HG02588 (cell line): ENCODE measurements around the gene PPP3CA.
"Not testable (repeated sequence)": the region's sequence is repeated elsewhere in the genome, so short reads cannot be mapped to it uniquely, and the experiment has no call there.

Experiments
- ATAC-seq: cut with Tn5 transposase; IDR thresholded peaks from one replicate; pipeline ENCODE4 v1.9.1; 2021; ENCODE audit warnings: mild to moderate bottlenecking, moderate library complexity; ENCODE audit not compliant: unreplicated experiment

The PPP3CA gene

DNA sequence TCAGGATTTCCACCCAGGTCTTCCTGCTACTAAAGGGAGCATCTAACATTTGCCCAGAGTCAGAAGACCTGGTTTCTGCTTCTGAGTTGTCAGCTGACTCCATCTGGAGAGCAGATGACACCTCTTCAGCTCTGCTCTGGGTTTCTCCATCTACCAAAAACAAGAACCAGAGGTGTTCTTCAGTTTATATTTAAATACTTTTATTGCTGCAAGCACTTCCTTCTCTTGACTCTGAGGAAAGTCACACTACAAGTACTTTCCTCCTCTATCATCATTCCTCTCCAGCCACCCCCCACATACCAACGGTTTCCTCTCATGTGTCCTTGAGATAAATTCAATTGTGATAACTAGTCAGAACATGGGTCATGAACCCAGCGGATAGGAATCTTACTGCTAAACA lies 88.4 kb downstream of the PPP3CA start:
- no peak for ATAC-seq

GRCh38 chr4:101256222-101256621 lies 91.1 kb downstream of the PPP3CA start:
- ATAC-seq, result no peak

DNA sequence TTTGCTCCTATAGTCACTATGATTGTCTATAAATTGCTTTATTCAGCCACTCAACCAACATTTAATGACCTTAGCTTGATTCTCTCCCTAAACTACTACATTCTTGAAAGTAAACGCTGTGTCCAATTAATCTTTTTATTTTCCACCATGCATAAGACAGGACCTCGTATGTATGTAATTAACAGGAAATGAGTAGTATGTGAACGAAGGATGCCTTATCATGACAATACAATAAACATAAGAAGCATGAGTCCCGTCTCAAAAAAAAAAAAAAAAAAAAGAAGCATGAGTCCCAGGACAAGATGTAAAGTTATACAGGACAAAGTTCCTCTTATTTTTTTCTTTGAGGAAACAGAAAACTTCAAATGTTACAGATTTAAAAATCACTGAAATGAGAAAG lies 92.5 kb downstream of the PPP3CA start:
- ATAC-seq, result no peak

DNA sequence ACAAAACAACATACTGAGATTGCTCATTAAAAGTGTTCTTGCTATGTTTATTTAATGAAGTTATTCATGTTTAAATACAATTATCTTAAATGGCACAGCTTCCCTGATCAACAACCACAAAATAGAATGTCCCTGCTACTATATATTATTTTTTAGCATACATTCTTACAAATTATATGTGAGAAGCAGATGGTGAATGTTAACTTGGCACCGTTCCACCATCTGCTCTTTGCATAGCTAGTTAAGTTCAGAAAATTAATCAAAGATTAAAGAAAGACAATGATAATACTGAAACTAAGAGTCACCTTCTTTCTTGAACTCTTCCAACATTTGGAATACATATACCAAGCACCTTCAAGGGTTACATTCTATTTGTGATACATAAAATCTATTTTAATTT lies 94.2 kb downstream of the PPP3CA start:
- ATAC-seq, result no peak

DNA sequence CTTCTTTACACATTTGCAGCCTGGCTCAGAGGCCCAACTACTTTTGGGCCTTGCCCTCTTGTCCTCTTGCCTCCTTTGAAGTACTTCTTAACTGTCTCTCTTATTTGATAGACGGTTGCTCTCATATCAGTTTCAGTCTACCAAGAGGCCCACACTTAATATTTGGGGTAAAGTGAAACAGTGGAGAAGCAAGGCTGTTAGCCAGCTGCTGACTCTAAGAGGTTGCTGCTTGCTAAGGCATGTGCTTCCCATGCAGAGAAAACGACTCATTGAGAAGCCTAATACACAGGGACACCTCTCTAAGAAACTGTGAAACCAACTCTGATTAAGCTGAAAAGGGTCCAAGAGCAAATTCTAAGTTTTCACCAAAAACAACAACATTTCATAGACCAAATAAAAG lies 94.6 kb downstream of the PPP3CA start:
- peak; percentile 51 for ATAC-seq

- ATAC-seq, result no peak
These were observed 96.1 kb downstream of the PPP3CA start for GRCh38 chr4:101251261-101251660.

GRCh38 chr4:101244349-101244748 lies 103.0 kb downstream of the PPP3CA start:
- ATAC-seq, result no peak

DNA sequence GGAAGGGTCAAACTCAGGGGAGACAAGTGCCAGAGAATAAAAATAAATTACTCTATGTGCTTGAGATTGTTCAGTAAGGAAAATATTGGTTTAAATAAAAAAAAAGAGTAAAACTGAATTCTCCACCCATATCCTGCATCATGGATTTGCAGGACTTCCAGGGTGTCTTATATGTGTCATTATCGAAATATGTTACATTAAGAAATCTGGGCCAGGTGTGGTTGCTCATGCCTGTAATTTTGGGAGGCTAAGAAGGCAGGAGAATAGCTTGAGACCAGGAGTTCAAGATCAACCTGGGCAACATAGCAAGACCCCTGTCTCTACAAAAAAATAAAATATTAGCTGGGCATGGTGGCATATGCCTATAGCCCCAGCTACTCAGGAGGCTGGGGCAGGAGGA lies 104.9 kb downstream of the PPP3CA start:
- ATAC-seq, result no peak

- no peak for ATAC-seq
These were observed 107.2 kb downstream of the PPP3CA start for GRCh38 chr4:101240099-101240498.

- ATAC-seq, result no peak
These were observed 107.7 kb downstream of the PPP3CA start for GRCh38 chr4:101239665-101240064.

DNA sequence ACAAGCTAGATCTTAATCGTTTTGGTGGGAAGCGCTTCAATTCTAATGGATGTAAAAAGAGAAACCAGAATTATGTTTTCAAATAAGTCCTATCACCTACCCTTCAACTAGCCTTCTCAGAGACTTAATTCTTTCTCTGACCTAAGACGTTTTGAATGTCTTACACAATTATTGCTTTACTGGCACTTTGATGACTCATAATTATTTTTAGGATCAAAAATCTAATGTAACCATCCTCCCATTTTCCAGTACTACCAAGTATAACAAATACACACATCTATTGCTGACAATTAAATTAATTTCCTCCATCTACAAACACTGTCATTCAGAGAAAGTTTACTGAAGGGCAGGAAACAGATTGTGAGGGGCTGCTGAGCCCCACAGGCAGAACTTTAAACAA lies 108.6 kb downstream of the PPP3CA start:
- no peak for ATAC-seq

GRCh38 chr4:101237773-101238172 lies 109.6 kb downstream of the PPP3CA start:
- ATAC-seq, result no peak

GRCh38 chr4:101236097-101236496 lies 111.2 kb downstream of the PPP3CA start:
- no peak for ATAC-seq

- not testable (repeated sequence) for ATAC-seq
These were observed 113.2 kb downstream of the PPP3CA start for GRCh38 chr4:101234141-101234540.

DNA sequence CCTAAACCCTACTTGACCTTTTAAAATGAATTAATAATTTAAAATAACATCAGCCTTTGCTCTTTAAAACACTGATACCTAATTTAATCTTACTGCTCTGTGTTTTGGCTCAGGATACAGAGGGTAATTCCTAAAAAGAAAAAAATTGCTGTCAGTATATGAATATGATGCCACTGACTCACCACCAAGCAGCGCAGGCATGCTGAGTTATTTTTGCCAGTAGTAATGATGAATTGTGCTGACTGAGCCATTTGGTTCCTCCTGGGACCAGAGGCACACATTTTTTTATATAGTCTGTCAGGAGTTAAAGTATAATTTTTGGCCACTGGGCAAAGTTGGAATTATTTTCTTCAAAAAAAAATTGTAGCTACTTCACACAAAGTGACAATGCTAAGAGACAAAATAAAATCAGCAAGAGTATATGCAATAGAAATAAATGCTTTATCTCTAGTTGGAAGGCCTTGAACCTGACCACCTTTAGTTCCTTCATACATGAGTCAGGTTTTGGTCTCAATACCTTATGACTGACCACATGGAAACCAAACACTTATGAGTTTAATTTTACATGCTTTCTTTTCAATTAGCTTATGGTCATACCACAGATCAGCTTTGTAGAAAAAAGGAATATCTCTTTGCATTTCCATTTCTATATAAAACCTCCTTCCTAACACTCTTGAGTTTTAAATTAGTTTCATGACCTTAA lies 115.1 kb downstream of the PPP3CA start:
- ATAC-seq, result no peak

GRCh38 chr4:101230801-101231426 lies 116.4 kb downstream of the PPP3CA start:
- no peak for ATAC-seq

DNA sequence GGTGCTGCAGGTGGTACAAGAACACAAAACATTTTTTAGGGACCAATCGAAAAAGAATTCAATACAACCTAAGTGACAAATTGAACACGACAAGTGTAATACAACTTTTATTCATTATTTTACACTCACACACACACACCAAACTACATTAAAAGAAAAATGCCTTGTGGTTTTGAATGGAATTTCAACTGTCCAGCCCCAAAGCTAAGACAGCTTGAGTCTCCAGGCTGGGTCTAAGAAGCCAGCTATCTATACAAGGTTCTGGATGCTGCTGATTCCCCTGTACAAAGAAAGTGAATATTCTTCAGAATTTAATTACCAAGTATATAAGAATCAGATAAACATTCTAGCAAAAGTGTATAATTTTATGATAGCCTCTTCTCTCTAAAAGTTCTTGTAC lies 118.2 kb downstream of the PPP3CA start:
- ATAC-seq, result no peak

DNA sequence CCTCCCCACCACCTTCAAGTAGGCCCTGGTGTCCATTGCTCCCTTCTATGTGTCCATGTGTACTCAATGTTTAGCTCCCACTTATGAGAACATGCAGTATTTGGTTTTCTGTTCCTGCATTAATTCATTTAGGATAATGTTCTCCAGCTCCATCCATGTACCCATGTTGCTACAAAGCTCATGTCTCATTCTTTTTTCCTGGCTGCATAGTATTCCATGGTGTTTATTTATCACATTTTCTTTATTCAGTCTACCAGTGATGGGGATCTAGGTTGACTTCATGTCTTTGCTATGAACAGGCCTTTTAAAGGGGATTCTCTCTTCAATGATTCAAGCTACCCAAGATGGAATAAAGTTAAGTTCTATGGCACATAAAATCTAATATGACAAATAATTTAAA lies 119.6 kb downstream of the PPP3CA start:
- ATAC-seq, result no peak

DNA sequence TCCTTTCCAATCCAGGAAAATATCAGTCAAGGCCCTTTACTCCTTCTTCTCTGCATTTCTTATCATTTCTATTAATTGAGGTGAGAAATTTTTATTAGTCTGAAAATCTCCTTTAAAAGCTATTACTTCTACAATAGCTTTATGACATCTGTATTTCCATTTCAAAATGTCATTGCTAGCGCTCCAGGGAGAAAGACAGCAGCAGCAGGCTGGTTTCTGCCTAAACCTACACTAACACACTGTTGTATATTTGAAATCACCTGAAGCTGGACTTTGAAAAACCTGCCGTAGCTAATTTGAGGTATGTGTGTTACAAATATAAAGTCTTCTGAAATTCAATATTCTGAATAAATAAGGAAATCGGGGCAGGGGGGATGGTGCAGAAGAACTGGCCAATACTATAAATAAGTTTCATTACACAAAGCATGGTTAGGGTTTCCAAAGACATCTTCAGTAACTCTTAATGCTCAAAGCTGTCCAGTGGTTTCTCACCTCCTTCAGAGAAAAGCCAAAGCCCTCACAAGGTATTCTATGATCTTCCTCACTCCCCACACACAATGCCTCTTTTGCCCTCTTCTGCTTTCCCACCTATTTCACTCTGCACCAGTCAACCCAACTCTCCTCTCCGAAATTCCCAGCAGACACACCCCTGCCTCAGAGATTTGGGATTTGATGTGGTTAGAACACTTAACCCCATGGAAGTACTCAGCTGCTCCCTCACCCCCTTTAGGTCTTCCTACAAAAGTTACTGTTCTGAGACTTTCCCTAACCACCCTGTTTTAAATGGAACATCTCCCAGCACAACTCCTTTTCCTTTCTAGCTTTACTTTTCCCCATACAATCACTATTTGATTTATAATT lies 122.7 kb downstream of the PPP3CA start:
- no peak for ATAC-seq

DNA sequence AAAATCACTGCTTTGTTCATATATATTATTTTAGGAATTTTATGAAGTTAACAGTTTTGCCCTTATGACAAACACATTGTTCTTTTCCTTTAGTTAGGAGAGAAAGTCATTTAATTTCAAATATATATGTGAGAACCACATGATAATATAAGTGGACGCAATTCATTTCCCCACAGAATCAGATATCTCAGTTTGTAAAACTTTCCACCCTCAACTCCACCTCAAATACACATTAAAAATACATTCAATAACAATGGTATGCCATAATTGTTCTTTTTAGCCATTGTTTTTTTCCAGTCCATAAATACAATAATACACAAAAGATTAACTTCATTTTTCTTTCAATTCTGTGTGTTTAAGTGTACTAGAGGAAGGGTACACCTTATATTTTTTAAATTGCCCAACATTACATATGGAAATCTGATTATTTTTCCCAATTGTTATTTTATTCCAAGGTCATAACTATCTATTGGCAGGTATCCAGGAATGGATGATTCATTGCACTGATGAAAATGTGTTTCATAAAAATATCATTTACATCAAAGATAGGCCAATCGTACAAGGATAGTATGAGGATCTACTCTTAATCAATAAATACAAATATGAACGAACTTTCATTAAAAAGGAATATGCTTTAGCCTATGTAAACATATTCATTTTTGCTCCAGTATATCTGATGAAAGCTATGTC lies 125.0 kb downstream of the PPP3CA start:
- no peak for ATAC-seq

- ATAC-seq, result no peak
These were observed 126.0 kb downstream of the PPP3CA start for GRCh38 chr4:101221294-101221693.
